Endothelial cell (in vitro differentiated cells): ENCODE data around the gene ZNF79. TPM values are rescaled to one million over a fixed set of nuclear protein-coding genes. Genes with fewer than 3 reads are reported as not detected.

ENCODE experiments used
- DNase-seq: peaks from one replicate; pipeline ENCODE4 v3.0.0; 2021; ENCODE audit warnings: low spot score
- H3K27ac Mint-ChIP-seq: one replicate; pipeline ENCODE4 v1.8.0; 2021; ENCODE audit warnings: mixed read lengths, inconsistent platforms; ENCODE audit not compliant: unreplicated experiment
- H3K27me3 Mint-ChIP-seq: one replicate; pipeline ENCODE4 v1.8.0; 2021; ENCODE audit warnings: mild to moderate bottlenecking, moderate library complexity, mixed read lengths, inconsistent platforms; ENCODE audit not compliant: unreplicated experiment
- H3K36me3 Mint-ChIP-seq: one replicate; pipeline ENCODE4 v1.8.0; 2021; ENCODE audit warnings: mild to moderate bottlenecking, low read depth, mixed read lengths, inconsistent platforms; ENCODE audit not compliant: unreplicated experiment
- H3K4me1 Mint-ChIP-seq: one replicate; pipeline ENCODE4 v1.8.0; 2021; ENCODE audit warnings: mild to moderate bottlenecking, mixed read lengths, inconsistent platforms; ENCODE audit not compliant: unreplicated experiment
- H3K4me3 Mint-ChIP-seq: one replicate; pipeline ENCODE4 v1.8.0; 2021; ENCODE audit warnings: mild to moderate bottlenecking, mixed read lengths, inconsistent platforms; ENCODE audit not compliant: unreplicated experiment
- H3K9me3 Mint-ChIP-seq: one replicate; pipeline ENCODE4 v1.8.0; 2021; ENCODE audit warnings: mixed read lengths, inconsistent platforms; ENCODE audit not compliant: unreplicated experiment
- CTCF ChIP-seq: fragments of 200-600 bp; sonication (generic); IDR thresholded peaks from one replicate; pipeline ENCODE4 v1.5.0; 2021; ENCODE audit warnings: antibody characterized with exemption; ENCODE audit not compliant: unreplicated experiment
- total RNA-seq: library from RNA; stranded (reverse); fragmentation: NEBNext Ultra II Directional; extraction: Animal tissue kit (Norgen Biotek cat#: 25700); gene quantifications from one replicate; pipeline ENCODE4 v1.2.1, GENCODE V29; 2021; ENCODE audit not compliant: unreplicated experiment

The ZNF79 gene
- total RNA-seq, 1 donor from 2014 or later = 12.6 TPM

GRCh38 chr9:127444921-127445850, 21.0 kb downstream of the ZNF79 start:
- no peak overlapping the region for H3K27ac Mint-ChIP-seq
- H3K4me1 Mint-ChIP-seq = peaks cover 14% of the 10 kb centered on the region
- H3K9me3 Mint-ChIP-seq = no peaks in the 10 kb centered on the region
- H3K36me3 Mint-ChIP-seq = peaks cover 53% of the 10 kb centered on the region
- TF ChIP-seq CTCF = no peak
- peak overlapping the region; percentile 19 for H3K4me3 Mint-ChIP-seq
- DNase-seq = no peak
- peaks cover 4% of the 10 kb centered on the region for H3K27me3 Mint-ChIP-seq

GRCh38 chr9:127445851-127446712, 21.9 kb downstream of the ZNF79 start:
- no peaks in the 10 kb centered on the region for H3K9me3 Mint-ChIP-seq
- peaks cover 44% of the 10 kb centered on the region for H3K36me3 Mint-ChIP-seq
- no peak for TF ChIP-seq CTCF

GRCh38 chr9:127446713-127447415, 22.7 kb downstream of the ZNF79 start:
- Mint-ChIP-seq H3K27me3 (peaks cover 7% of the 10 kb centered on the region), H3K4me1 (peaks cover 22% of the 10 kb centered on the region), H3K27ac (no peak overlapping the region), H3K36me3 (peaks cover 42% of the 10 kb centered on the region), H3K9me3 (no peaks in the 10 kb centered on the region), H3K4me3 (peak overlapping the region; percentile 52)
- DNase-seq = no peak
- TF ChIP-seq CTCF = no peak

More at GRCh38 chr9:127445851-127446712, 21.9 kb downstream of the ZNF79 start:
- DNase-seq = no peak
- H3K27me3 Mint-ChIP-seq = peaks cover 5% of the 10 kb centered on the region
- H3K4me3 Mint-ChIP-seq = peak overlapping the region; percentile 52
- peaks cover 18% of the 10 kb centered on the region for H3K4me1 Mint-ChIP-seq
- no peak overlapping the region for H3K27ac Mint-ChIP-seq

GRCh38 chr9:127447416-127448111, 23.4 kb downstream of the ZNF79 start:
- Mint-ChIP-seq H3K27me3 (peaks cover 7% of the 10 kb centered on the region), H3K4me1 (peaks cover 22% of the 10 kb centered on the region), H3K4me3 (peak overlapping the region; percentile 65), H3K27ac (peak overlapping the region; percentile 44), H3K36me3 (peaks cover 38% of the 10 kb centered on the region), H3K9me3 (no peaks in the 10 kb centered on the region)
- no peak for TF ChIP-seq CTCF
- no peak for DNase-seq
